IPS-18c (cell line): ENCODE measurements around the gene CMTM4.
"Not testable (repeated sequence)": the region's sequence is repeated elsewhere in the genome, so short reads cannot be mapped to it uniquely, and the experiment has no call there.

Source experiments
- H3K4me3 ChIP-seq: 2 replicates; pipeline ENCODE4 v1.7.0; 2013; ENCODE audit warnings: low read depth, mild to moderate bottlenecking, low read length, moderate library complexity; ENCODE audit not compliant: insufficient read depth
- H3K9me3 ChIP-seq: one replicate; pipeline ENCODE4 v1.6.1; 2013; ENCODE audit warnings: mild to moderate bottlenecking, low read length, moderate library complexity; ENCODE audit not compliant: control insufficient read depth, insufficient read depth

The CMTM4 gene

GRCh38 chr16:66687906-66688625 lies 8.5 kb downstream of the CMTM4 start:
- Histone ChIP-seq H3K4me3 (no peak overlapping the region), H3K9me3 (no peaks in the 10 kb centered on the region)

GRCh38 chr16:66685501-66686115 lies 10.9 kb downstream of the CMTM4 start:
- H3K9me3 ChIP-seq, H3K4me3 ChIP-seq: not testable (repeated sequence)

- H3K9me3 ChIP-seq: no peaks in the 10 kb centered on the region
- H3K4me3 ChIP-seq: no peak overlapping the region
These were observed 14.3 kb downstream of the CMTM4 start for GRCh38 chr16:66682271-66682670.

- Histone ChIP-seq H3K9me3 (no peaks in the 10 kb centered on the region), H3K4me3 (no peak overlapping the region)
These were observed 14.9 kb downstream of the CMTM4 start for GRCh38 chr16:66681676-66682075.

- Histone ChIP-seq H3K9me3 (no peaks in the 10 kb centered on the region), H3K4me3 (no peak overlapping the region)
These were observed 18.2 kb downstream of the CMTM4 start for GRCh38 chr16:66678337-66678736.

GRCh38 chr16:66677836-66678235 lies 18.7 kb downstream of the CMTM4 start:
- Histone ChIP-seq H3K4me3 (no peak overlapping the region), H3K9me3 (no peaks in the 10 kb centered on the region)

- Histone ChIP-seq H3K4me3 (no peak overlapping the region), H3K9me3 (no peaks in the 10 kb centered on the region)
These were observed 19.4 kb downstream of the CMTM4 start for GRCh38 chr16:66677179-66677578.

GRCh38 chr16:66676599-66676998 lies 19.9 kb downstream of the CMTM4 start:
- H3K4me3 ChIP-seq: no peak overlapping the region
- no peaks in the 10 kb centered on the region for H3K9me3 ChIP-seq

- Histone ChIP-seq H3K4me3 (no peak overlapping the region), H3K9me3 (no peaks in the 10 kb centered on the region)
These were observed 22.9 kb downstream of the CMTM4 start for GRCh38 chr16:66673691-66674090.

GRCh38 chr16:66670691-66671388 lies 25.7 kb downstream of the CMTM4 start:
- H3K4me3 ChIP-seq: no peak overlapping the region
- H3K9me3 ChIP-seq: no peaks in the 10 kb centered on the region

- no peak overlapping the region for H3K4me3 ChIP-seq
- no peaks in the 10 kb centered on the region for H3K9me3 ChIP-seq
These were observed 27.6 kb downstream of the CMTM4 start for GRCh38 chr16:66668777-66669444.

- no peak overlapping the region for H3K4me3 ChIP-seq
- H3K9me3 ChIP-seq: no peaks in the 10 kb centered on the region
These were observed 28.6 kb downstream of the CMTM4 start for GRCh38 chr16:66667944-66668343.

- Histone ChIP-seq H3K4me3 (no peak overlapping the region), H3K9me3 (no peaks in the 10 kb centered on the region)
These were observed 33.9 kb downstream of the CMTM4 start for GRCh38 chr16:66662445-66663194.

GRCh38 chr16:66661671-66662346 lies 34.7 kb downstream of the CMTM4 start:
- H3K9me3 ChIP-seq, H3K4me3 ChIP-seq: not testable (repeated sequence)

- Histone ChIP-seq H3K9me3 (no peaks in the 10 kb centered on the region), H3K4me3 (no peak overlapping the region)
These were observed 35.4 kb downstream of the CMTM4 start for GRCh38 chr16:66661210-66661560.

- Histone ChIP-seq H3K4me3 (no peak overlapping the region), H3K9me3 (no peaks in the 10 kb centered on the region)
These were observed 35.9 kb downstream of the CMTM4 start for GRCh38 chr16:66660422-66661209.
